ENCODE data around the gene MPP2.
A peak's percentile ranks its signal among the peaks of the same experiment; 100 is the strongest.
"Not testable (repeated sequence)": the region's sequence is repeated elsewhere in the genome, so short reads cannot be mapped to it uniquely, and the experiment has no call there.

Gene MPP2

DNA sequence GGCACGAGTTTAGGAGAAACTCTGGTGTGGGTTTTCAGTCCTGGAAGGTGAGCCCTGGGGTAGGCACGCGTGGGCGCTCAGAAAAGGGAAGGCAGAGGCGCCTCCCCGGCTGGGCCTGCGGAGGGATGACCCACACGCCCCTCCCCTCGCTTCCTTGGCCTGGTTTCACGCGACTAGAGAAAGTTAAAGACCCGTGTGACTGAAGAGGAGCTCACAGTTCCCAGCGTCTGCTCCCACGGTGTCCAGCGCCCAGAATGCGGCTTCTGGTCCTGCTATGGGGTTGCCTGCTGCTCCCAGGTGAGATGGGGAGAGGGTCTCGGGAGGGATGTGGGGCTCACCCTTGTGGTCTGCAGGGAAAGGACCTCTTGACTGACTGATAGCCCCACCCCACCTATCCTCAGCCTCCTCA, 60.4 kb downstream of the MPP2 start, which contains the start of gene CD300LG:
Gene CD300LG (plus strand): TSS at position 214 of the 409 bp plus-strand sequence. CDS start 41 bp downstream, at position 255.
- DNase-seq (ENCODE audit: low read depth in 2 of 2) = no peak

DNA sequence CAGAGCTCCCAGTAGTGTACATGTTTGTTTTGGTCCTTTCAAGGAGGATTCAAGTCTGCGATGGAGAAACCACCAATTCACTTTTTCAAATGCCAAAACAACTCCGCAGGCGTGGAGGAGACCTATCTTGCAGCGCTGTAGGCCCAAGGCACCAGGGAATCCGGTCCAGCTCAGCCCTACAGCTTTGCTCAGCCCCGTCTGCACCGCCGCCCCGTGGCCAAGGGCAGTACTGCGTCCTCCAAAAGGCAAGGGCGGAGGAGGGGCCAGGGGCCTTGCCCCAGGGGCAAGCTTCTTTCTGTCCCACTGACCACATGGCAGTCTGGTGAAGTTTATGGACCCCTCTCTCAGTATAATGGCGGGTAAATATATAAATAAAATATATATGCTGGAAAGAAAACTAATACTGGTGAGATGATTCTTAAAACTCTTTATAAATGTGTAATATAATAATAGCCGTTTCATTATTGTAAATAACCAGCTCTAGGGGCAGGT, 61.1 kb downstream of the MPP2 start:
- DNase-seq (ENCODE audit: low read depth in 2 of 2) = peak; percentile 50 to 77

DNA sequence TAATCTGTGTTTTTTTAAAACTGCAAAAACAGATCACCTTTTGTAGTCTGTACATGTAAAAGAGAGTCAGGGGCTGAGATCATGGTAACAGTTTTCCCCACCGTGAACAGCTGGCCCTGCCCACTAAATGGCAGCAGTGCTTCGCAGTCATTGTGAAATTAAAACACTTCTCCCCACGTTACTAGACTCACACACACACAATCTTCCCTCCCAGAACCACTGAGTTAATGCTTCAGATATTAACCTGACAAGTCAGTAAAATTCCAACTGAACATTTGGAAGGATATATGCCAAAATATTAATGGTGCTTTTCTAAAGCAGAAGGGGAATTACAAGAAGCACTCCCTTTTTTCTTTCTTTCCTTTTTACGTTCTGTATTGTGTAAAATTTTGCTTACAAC, 61.6 kb downstream of the MPP2 start:
- DNase-seq (ENCODE audit: low read depth in 2 of 2) = no peak

GRCh38 chr17:43844241-43844640, 63.1 kb downstream of the MPP2 start:
- no peak for DNase-seq (ENCODE audit: low read depth in 2 of 2)

DNA sequence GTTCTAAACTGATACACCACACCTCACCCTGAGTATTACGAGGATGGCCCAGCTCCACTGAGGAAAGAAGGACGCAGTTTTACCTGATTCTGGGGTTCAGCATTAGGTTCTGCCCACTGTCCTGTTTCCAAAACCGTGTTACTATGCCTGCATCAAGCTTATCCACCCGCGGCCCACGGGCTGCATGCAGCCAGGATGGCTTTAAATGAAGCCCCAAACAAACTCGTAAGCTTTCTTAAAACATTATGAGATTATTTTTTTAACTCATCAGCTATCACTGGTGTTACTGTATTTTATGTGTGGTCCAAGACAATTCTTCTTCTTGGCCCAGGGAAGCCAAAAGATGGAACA, 64.4 kb downstream of the MPP2 start:
- DNase-seq (ENCODE audit: low read depth in 2 of 2) = no peak

- DNase-seq (ENCODE audit: low read depth in 2 of 2) = not testable (repeated sequence)
These were observed 65.0 kb downstream of the MPP2 start for GRCh38 chr17:43842091-43842974.

- no peak for DNase-seq (ENCODE audit: low read depth in 2 of 2)
These were observed 66.1 kb downstream of the MPP2 start for GRCh38 chr17:43841282-43841681.

DNA sequence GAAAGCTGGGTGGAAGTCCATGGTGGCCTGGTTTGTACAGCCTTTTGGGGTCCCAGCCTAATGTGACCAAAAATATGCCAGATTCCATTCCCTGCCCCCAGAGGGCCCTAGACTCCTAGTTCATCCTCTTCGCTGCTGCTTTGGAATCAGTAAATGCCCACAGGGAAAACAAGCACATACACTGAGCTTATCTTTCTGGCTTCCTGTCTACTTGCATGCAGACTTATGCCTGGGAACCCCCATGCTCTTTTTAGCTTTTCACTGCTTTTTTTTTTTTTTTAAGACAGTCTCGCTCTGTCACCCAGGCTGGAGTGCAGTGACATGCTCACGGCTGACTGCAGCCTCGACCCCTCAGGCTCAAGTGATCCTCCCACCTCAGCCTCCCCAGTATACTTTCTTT, 66.5 kb downstream of the MPP2 start:
- no peak for DNase-seq (ENCODE audit: low read depth in 2 of 2)

DNA sequence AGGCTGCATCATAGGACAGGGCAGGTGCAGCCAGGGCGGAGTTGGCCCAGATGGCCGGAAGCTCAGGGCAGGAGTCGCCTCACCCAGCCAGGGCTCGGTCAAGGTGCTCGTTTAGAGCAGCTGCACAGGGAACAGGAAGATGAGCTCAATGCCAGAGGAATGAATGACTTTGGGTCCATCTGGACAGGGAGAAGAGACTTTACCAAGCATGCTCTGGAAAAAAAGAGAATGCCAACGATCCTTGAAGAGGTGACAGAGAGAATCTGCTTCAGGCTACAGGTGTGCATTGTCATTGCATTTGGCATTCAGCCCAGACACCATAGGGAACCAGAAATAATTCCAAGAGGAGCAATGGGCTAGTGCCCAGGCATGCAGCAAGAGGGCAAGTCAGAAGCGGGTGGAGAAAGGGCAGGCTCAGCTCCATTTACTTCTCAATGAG, 67.6 kb downstream of the MPP2 start:
- no peak for DNase-seq (ENCODE audit: low read depth in 2 of 2)

DNA sequence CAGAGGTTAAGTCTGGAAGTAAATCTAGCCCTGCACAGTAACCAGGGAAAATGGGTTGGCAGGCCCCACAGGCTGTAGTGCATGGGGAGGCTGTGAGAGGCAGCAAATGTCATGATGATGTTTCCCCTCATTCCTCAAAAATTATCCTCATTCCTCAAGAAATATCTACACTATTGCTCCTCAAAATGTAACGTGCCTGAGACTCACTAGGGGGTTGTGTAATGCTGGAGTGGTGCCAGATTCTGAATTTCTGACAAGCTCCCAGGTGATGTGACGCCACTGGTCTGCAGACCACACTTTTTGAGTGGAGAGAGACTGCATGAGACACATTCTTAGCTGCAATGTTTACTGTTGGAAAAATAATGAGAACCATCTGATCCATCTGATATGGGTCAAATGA, 73.2 kb downstream of the MPP2 start:
- DNase-seq (ENCODE audit: low read depth in 2 of 2) = no peak

DNA sequence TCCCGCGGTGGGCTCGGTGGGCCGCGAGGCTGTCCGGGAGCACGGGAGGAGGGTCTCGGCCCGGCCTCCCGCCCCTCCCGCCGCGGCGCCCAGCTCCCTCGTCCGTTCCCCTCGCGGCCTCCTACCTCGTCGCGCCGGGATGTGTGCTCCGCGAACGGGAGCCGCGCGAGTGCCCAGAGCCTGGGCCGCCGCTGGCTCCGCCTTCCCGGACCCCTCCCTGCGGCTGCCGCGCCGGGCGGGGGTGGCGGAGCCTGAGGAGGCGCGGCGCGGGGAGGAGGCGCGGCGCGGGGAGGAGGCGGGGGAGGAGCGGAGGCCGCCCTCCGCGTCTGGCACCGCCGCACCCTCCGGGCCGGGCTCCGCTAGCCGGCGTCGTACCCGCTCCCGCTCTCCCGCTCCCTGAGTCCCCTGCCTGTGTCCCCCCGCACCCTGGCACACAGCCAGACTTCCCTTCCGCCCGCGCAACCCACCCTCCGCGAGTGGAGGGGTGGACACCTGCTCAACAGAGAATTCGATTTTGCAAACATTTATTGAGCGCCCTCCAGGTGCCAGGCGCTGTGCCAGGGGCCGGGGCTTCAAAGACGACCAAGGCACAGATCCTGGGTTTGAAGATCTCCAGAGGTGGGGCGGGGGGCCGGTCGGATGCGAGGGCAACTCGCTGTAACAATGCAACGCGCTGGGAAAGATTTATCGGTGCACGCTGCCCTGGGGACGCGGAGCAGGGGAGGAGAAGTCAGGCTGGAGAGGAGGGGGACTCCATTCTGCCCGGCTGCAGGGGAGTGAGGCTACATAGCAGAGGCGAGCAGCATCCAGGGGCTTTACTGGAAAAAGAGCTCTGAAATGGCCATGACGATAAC, 74.1 kb downstream of the MPP2 start, which contains the start of gene MPP3:
Gene MPP3 (minus strand): TSS at position 171 of the 854 bp plus-strand sequence. CDS start 1,240 bp downstream, outside the sequence.
- DNase-seq (ENCODE audit: low read depth in 2 of 2) = peak in 1 of 2 experiments; percentile 24

DNA sequence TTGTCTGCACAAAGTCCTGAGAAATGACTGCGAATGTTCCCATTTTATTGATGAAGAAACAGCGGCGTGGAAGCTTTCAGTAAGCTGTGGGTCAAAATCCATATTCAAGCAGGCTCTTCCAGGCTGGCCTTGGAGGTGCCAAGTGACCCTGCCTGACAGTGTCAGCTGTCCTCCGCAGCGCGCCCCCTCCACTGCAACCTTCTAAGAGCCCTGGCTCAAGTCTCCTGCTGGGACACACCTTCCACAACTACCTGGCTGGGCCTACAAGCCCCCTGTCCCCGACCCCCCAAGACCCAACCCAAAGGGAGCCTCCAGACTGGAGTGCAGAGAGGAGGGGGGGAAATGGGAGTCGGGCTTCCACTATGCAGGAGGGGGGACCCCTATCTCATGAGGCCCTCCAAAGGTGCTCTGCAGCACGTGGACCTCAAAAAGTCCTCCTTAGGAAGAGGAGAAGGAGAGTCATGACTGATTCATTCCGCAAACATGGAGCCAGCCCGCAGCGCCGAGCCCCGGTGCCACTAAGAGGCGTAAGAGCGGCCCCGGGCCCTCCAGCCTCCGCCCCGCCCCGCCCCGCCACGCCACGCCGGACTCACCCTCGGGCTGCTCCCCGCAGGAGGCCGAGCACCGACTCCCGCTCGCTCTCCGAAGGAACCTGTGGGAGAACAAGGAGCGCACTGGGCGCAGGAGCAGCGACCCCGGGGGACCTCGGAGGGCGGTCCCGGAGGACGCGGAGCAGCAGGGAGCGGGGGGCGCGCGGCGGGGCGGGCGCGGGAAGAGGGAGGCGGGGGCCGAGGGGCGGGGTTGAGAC, 75.0 kb downstream of the MPP2 start:
- DNase-seq (ENCODE audit: low read depth in 2 of 2) = peak in 1 of 2 experiments; percentile 10

DNA sequence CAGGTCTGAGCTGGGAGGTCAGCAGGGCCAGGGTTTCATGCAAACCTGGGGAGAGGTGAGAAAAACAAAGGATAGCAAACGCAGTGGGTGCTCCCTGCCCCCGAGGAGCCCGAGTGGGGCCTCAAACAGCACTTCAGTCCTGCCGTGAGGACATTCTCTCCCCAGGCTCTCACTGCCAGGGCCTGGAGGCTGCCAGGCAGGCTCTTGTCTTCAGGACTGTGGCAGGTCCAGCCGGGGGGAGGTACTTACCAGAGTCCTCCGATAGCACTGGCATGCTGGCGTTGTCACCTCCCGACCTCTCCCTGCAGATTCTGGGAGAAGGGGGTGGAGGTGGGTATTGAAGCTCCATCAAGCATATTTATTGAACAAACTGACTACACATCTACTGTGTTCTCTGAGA, 75.7 kb downstream of the MPP2 start:
- DNase-seq (ENCODE audit: low read depth in 2 of 2) = no peak

- no peak for DNase-seq (ENCODE audit: low read depth in 2 of 2)
These were observed 76.7 kb downstream of the MPP2 start for GRCh38 chr17:43830510-43831140.

DNA sequence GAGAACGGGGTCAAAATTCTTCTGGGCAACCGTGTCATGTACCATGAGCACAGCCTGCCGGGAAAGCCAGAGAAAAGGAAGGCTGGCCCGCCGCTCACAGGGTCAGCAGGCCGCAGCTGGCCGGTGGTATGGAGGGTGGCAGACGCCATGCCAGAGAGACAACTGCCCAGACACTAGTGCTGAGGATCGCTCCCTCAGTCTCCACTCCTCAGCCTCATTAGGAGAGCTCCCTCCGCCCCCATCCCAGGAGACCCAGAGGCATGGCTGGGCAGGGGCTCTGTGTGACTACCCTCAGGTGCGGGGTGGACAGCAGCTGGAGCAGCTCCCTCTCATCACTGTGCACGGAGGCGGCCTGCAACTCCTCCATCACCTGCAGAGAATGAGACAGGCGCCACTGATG, 77.6 kb downstream of the MPP2 start:
- DNase-seq (ENCODE audit: low read depth in 2 of 2) = no peak

DNA sequence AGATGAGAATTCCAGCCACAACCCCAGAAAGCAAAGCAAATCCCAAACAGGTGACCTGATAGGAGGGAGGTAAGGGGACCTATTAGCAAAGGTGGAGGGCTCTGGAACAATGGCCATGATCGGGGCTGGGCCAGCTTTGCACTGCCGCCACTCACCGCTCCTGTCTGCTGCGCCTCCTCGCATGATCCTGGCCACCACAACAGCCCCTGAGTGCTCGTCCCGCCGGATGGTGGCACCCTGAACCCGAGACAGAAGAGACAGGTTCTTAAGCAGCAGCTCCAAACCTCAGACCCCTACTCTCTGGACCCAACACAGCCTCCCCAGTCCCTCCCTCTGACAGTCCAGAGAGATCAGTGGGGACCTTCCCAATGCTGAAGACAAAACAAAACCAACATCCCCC, 79.7 kb downstream of the MPP2 start:
- DNase-seq (ENCODE audit: low read depth in 2 of 2) = no peak

- DNase-seq (ENCODE audit: low read depth in 2 of 2) = no peak
These were observed 81.1 kb downstream of the MPP2 start for GRCh38 chr17:43826206-43826605.

GRCh38 chr17:43825567-43825966, 81.8 kb downstream of the MPP2 start:
- DNase-seq (ENCODE audit: low read depth in 2 of 2) = no peak
